Activated CD4-positive, alpha-beta T cell treated with anti-CD3 and anti-CD28 coated beads, Interleukin-2, Interleukin-4, amounts not matched to agents 100 ng/mL and 50 ng/mL, durations not matched to agents 16 hours and 8 hours (primary cell): ENCODE measurements around the gene FXYD4.
"Not testable (repeated sequence)": the region's sequence is repeated elsewhere in the genome, so short reads cannot be mapped to it uniquely, and the experiment has no call there.

Source experiments
- DNase-seq: peaks from one replicate; pipeline ENCODE4 v3.0.0-alpha.2; 2020; ENCODE audit warnings: low spot score

FXYD4 gene

GRCh38 chr10:43371418-43371817, at the start of gene FXYD4:
Gene FXYD4, plus strand, starts transcription at chr10:43371636. Its CDS starts 2,111 bp downstream, at chr10:43373747.
- DNase-seq: no peak

DNA sequence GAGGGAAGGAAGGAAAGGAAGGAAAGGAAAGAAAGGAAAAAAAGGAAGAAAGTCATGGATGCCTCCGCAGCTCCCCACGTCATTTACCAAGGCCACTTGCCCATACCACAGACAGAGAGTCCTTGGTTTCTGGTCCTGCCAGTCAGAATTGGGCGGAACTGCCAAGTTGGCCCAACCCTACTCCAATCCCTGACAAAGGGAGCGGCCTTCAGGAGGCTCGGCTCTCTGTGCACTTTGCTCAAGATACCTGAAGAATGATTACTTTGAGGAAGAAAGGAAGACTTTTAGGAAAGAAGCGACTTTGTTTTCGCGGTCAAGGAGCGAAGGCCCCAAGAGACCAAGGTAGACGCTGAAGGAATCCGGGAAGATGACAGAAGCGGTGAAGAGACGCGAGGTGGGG, 49.1 kb upstream of the FXYD4 start:
- no peak for DNase-seq

GRCh38 chr10:43322769-43323168, 48.7 kb upstream of the FXYD4 start:
- peak; percentile 83 for DNase-seq

GRCh38 chr10:43323245-43323644, 48.2 kb upstream of the FXYD4 start:
- DNase-seq: no peak

DNA sequence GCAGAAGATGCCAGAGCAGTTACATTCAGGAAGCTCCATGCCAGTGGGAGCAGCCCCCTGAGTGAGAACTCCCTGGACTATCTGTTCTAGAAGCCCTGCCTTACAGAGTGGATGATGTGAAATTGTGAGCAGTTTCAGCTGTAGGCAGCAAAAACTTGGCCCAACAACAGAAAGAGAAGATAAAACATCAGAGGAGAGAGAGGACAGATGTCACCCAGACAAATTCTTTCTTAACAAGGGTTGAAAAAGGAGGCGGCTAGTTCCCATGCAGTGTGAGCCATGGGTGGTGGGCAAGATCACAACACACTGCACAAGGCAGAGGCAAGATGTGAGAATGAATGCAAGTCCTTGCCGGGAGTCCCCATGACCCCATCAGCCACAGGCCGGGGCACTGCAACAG, 46.6 kb upstream of the FXYD4 start:
- DNase-seq: no peak

DNA sequence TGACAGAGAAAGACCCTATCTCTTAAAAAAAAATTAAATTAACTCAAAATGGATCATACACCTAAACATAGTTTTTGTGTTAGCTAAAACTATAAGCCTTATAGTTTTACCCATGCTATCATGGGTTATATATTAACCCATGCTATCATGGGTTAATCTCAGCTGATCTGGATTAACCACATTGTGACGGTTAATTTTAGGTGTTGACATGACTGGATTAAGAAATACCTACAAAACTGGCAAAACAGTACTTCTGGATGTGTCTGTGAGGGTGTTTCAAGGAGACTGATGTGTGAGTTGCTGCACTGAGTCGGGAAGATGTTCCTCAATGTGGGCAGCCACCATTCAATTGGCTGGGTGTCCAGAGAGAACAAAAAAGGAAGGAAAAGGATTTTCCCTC, 44.3 kb upstream of the FXYD4 start:
- DNase-seq: no peak

- no peak for DNase-seq
These were observed 43.5 kb upstream of the FXYD4 start for GRCh38 chr10:43327986-43328385.

DNA sequence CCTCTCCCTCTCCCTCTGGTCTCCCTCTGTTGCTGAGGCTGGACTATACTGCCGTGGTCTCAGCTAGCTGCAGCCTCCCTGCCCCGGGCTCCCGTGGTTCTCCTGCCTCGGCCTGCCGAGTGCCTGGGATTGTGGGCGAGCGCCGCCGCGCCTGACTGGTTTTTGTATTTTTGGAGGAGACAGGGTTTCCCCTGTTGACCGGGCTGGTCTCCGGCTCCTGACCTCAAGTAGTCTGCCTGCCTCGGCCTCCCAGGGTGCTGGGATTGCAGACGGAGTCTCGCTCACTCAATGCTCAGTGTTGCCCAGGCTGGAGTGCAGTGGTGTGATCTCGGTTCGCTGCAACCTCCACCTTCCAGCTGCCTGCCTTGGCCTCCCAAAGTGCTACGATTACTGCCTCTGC, 42.6 kb upstream of the FXYD4 start:
- DNase-seq: not testable (repeated sequence)

DNA sequence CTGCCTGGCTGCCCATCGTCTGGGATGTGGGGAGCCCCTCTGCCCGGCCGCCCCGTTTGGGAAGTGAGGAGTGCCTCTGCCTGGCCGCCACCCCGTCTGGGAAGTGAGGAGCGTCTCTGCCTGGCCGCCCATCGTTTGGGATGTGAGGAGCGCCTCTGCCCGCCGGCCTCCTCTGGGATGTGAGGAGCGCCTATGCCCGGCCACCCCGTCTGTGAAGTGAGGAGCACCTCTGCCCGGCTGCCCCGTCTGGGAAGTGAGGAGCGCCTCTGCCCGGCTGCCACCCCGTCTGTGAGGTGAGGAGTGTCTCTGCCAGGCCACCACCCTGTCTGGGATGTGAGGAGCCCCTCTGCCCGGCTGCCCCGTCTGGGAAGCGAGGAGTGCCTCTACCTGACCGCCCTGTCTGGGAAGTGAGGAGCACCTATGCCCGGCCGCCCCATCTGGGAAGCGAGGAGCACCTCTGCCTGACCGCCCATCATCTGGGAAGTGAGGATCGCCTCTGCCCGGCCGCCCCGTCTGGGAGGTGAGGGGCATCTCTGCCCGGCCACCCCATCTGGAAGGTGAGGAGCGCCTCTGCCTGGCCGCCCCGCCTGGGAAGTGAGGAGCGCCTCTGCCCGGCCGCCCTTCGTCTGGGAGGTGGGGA, 42.1 kb upstream of the FXYD4 start:
- DNase-seq: not testable (repeated sequence)

GRCh38 chr10:43330049-43330823, 41.2 kb upstream of the FXYD4 start:
- DNase-seq: not testable (repeated sequence)

DNA sequence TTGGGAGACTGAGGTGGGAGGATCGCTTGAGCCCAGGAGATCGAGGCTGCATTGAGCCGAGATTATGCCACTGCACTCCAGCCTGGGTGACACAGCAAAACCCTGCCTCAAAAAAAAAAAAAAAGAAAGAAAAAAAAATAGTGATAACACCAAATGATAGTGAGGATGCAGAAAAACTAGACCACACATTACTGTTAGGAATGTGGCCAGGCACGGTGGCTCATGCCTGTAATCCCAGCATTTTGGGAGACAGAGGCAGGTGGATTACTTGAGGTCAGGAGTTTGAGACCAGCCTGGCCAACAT, 40.7 kb upstream of the FXYD4 start:
- DNase-seq: not testable (repeated sequence)

DNA sequence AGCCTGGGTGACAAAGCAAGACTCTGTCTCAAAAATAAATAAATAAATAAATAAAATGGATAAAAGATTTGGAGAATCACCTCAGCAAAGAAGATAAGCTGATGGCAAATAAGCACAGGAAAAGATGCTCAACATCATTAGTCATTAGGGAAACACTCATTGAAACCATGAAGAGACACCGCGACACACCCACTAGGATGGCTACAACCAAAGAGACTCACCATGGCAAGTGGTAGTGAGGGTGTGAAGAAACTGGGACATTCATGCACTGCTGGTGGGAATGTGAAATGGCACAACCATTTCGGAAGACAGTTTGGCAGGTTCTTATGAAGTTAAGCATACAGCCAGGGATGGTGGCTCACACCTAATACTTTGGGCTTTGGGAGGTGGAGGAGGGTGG, 37.8 kb upstream of the FXYD4 start:
- DNase-seq: no peak

DNA sequence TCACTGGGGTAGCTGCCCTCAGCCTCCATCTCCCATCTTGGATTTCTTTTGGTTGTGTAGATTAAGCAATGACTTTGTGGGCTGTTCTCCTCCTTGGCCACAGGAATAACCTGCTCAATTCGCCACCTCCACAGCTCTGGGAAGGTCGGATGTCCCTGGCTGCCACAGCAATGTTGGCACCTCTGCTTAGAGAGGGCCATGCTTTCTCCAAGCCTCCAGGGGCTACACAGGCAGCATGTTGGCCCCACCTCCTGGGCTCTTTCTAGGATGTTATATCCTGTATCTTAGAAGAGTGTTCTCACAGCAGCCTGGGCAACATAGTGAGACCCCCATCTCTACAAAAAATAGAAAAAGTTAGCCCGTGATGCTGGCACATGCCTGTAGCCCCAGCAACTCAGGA, 35.4 kb upstream of the FXYD4 start:
- DNase-seq: no peak

- DNase-seq: no peak
These were observed 34.7 kb upstream of the FXYD4 start for GRCh38 chr10:43336641-43337318.

- DNase-seq: not testable (repeated sequence)
These were observed 33.9 kb upstream of the FXYD4 start for GRCh38 chr10:43337536-43337935.

GRCh38 chr10:43338117-43338516, 33.3 kb upstream of the FXYD4 start:
- DNase-seq: no peak

GRCh38 chr10:43339136-43339535, 32.3 kb upstream of the FXYD4 start:
- DNase-seq: no peak

GRCh38 chr10:43340101-43340500, 31.3 kb upstream of the FXYD4 start:
- DNase-seq: no peak

DNA sequence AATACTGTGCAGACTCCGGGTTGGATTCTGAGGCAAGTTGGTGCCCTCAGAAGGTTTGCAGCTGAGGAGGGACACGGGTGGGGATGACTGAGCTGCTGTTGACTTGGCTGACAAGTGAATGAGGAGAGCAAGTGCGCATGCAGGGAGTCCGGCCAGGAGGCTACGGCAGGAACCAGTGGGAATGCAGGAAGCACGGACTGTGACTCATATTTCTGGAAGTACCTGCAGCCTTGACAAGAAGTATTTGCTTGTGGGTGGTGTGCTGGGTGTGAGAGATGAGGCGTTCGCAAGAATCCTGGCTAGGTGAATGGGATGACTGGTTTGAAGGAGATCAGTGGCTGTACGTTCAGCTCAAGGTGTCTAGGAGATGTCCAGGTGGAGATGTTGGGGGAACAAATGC, 30.8 kb upstream of the FXYD4 start:
- no peak for DNase-seq

DNA sequence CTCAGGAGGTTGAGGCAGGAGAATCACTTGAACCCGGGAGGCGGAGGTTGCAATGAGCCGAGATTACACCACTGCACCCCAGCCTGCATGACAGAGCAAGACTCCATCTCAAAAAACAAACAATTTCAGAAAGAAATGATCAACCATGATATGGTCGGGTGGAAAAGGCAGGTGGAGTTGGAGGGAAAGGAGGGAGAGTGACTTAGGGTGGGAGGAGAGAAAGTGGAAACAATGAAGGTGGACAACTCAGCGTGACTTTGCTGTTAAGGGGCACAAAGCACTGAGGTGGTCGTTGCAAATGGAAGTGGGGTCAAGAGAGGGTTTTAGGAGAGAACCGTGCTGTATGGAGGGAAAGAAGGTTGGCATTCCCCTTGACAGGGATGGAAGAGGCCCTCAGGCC, 30.0 kb upstream of the FXYD4 start:
- no peak for DNase-seq

- no peak for DNase-seq
These were observed 28.9 kb upstream of the FXYD4 start for GRCh38 chr10:43342279-43343125.

GRCh38 chr10:43343126-43343525, 28.3 kb upstream of the FXYD4 start:
- no peak for DNase-seq
